Right atrium auricular region (tissue), 2 donors: ENCODE results near the gene GPRASP3. TPM values are rescaled to one million over a fixed set of nuclear protein-coding genes. Genes with fewer than 3 reads are reported as not detected.
"Not testable (repeated sequence)": the region's sequence is repeated elsewhere in the genome, so short reads cannot be mapped to it uniquely, and the experiment has no call there.

ENCODE experiments used
- DNase-seq: peaks from one replicate; pipeline ENCODE4 v3.0.0-alpha.2; 2019; ENCODE audit warnings: low spot score
- H3K27ac ChIP-seq, 2 donors: fragments of 200-600 bp; sonication (generic); 1 replicate in 1 of 2; 2 replicates in 1 of 2; pipeline ENCODE4 v1.5.1; 2016 to 2019
- H3K27me3 ChIP-seq, 2 donors: fragments of 200-600 bp; sonication (generic); one replicate each; pipeline versions ENCODE4 v1.5.1 to v1.6.0; 2017 to 2019
- H3K36me3 ChIP-seq: fragments of 200-600 bp; sonication (generic); one replicate; pipeline ENCODE4 v1.5.1; 2016
- H3K4me1 ChIP-seq, 2 donors: fragments of 200-600 bp; sonication (generic); one replicate each; pipeline versions ENCODE4 v1.5.1 to v1.6.0; 2017 to 2019
- H3K4me3 ChIP-seq, 2 donors: fragments of 200-600 bp; sonication (generic); 1 replicate in 1 of 2; 2 replicates in 1 of 2; pipeline ENCODE4 v1.5.1; 2017 to 2019; ENCODE audit warnings: mild to moderate bottlenecking in 1 of 2, moderate library complexity in 1 of 2
- H3K9me3 ChIP-seq, 2 donors: fragments of 200-600 bp; sonication (generic); one replicate each; pipeline ENCODE4 v1.5.1; 2019
- CTCF ChIP-seq, 2 donors: fragments of 200-600 bp; sonication (generic); IDR thresholded peaks; one replicate each; pipeline ENCODE4 v1.5.1; 2019; ENCODE audit warnings: antibody characterized with exemption in 2 of 2
- total RNA-seq, 2 donors: library from RNA; depleted of rRNA; stranded (reverse); fragments of >200 nt; gene quantifications; one replicate each; pipeline ENCODE4 v1.1.0, GENCODE V29; 2016

GPRASP3 gene
- total RNA-seq = 1 to 10 TPM; 3.4 to 3.7 TPM

- Histone ChIP-seq H3K9me3 (no peaks in the 10 kb centered on the region), H3K27me3 (no peaks in the 10 kb centered on the region), H3K36me3 (no peaks in the 10 kb centered on the region), H3K4me1 (no peaks in the 10 kb centered on the region), H3K4me3 (peak within 1 kb of the TSS; percentile 37 to 43), H3K27ac (peak within 1 kb of the TSS; percentile 49 to 66)
- DNase-seq = peak; percentile 80
- no peak for TF ChIP-seq CTCF (IDR thresholded peaks at IDR 0.05)
These were observed at the start of gene GPRASP3 for GRCh38 chrX:102720237-102721168. Gene GPRASP3 (plus strand): TSS chrX:102720743. CDS start chrX:102748996, 28,253 bp downstream.

GRCh38 chrX:102672856-102673255, 47.7 kb upstream of the GPRASP3 start:
- DNase-seq = no peak
- H3K4me1 ChIP-seq = no peaks in the 10 kb centered on the region
- no peaks in the 10 kb centered on the region for H3K36me3 ChIP-seq
- no peak for TF ChIP-seq CTCF (IDR thresholded peaks at IDR 0.05)
- no peak overlapping the region for H3K4me3 ChIP-seq
- H3K27ac ChIP-seq = no peak overlapping the region
- H3K9me3 ChIP-seq = no peaks in the 10 kb centered on the region
- no peaks in the 10 kb centered on the region for H3K27me3 ChIP-seq

GRCh38 chrX:102677479-102677878, 43.1 kb upstream of the GPRASP3 start:
- not testable (repeated sequence) for H3K27me3 ChIP-seq, H3K4me1 ChIP-seq, H3K4me3 ChIP-seq, DNase-seq, H3K36me3 ChIP-seq, H3K27ac ChIP-seq
- peaks cover 7 to 22% of the 10 kb centered on the region in 2 donors for H3K9me3 ChIP-seq

GRCh38 chrX:102684772-102685520, 35.6 kb upstream of the GPRASP3 start:
- no peak for DNase-seq
- TF ChIP-seq CTCF (IDR thresholded peaks at IDR 0.05) = no peak
- no peak overlapping the region for H3K4me3 ChIP-seq

GRCh38 chrX:102694749-102695148, 25.8 kb upstream of the GPRASP3 start:
- Histone ChIP-seq H3K36me3 (no peaks in the 10 kb centered on the region), H3K4me3 (no peak overlapping the region), H3K27ac (no peak overlapping the region), H3K9me3 (peaks cover 0 to 7% of the 10 kb centered on the region in 2 donors), H3K27me3 (no peaks in the 10 kb centered on the region), H3K4me1 (no peaks in the 10 kb centered on the region)
- no peak for DNase-seq
- TF ChIP-seq CTCF (IDR thresholded peaks at IDR 0.05) = no peak

More at GRCh38 chrX:102684772-102685520, 35.6 kb upstream of the GPRASP3 start:
- peaks cover 7 to 28% of the 10 kb centered on the region in 2 donors for H3K9me3 ChIP-seq
- H3K36me3 ChIP-seq = no peaks in the 10 kb centered on the region
- no peaks in the 10 kb centered on the region for H3K4me1 ChIP-seq
- H3K27me3 ChIP-seq = no peaks in the 10 kb centered on the region
- no peak overlapping the region for H3K27ac ChIP-seq

- Histone ChIP-seq H3K27me3 (no peaks in the 10 kb centered on the region), H3K27ac (no peak overlapping the region), H3K36me3 (no peaks in the 10 kb centered on the region), H3K9me3 (peaks cover 0 to 7% of the 10 kb centered on the region in 2 donors), H3K4me1 (no peaks in the 10 kb centered on the region), H3K4me3 (no peak overlapping the region)
- no peak for TF ChIP-seq CTCF (IDR thresholded peaks at IDR 0.05)
- DNase-seq = no peak
These were observed 24.2 kb upstream of the GPRASP3 start for GRCh38 chrX:102696306-102696705.
